Liver (tissue), 3 donors: ENCODE results near the gene NCAM2.
A peak's percentile ranks its signal among the peaks of the same experiment; 100 is the strongest.

Experiments used
- YY1 ChIP-seq: IDR thresholded peaks from 2 replicates; pipeline ENCODE4 v1.6.1; 2016; ENCODE audit warnings: antibody characterized with exemption, mild to moderate bottlenecking
- TF ChIP-seq, protein P1 (sequence below): fragments of 150-350 bp; IDR thresholded peaks from 2 replicates; pipeline ENCODE4 v1.5.1; 2017; ENCODE audit warnings: improper control_type of control experiment, low read depth, low read length; ENCODE audit not compliant: missing input control
- TF ChIP-seq, protein P2 (sequence below): IDR thresholded peaks from 2 replicates; pipeline ENCODE4 v1.6.1; 2016; ENCODE audit warnings: antibody characterized with exemption
- donor health status: healthy.
- donor health status: healthy.

DNA sequence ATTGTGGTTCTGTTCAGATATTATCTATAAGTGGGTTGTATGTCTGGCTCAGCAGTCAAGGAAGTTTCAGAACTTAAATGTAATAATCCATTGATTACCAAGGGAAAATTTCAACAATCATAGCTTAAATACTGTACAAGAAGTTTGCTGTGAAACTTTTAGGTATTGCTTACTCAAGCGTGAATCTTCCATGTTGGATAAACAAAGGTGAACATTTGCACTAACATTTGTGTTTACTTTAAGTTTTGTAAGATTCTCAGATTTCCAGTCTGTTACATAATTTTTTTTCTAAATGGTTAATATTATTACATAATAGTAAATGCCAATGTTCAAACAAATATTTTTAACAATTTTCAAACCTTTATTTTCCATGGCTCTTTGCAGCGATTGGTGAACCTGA, 285.6 kb downstream of the NCAM2 start:
- TF ChIP-seq, protein P1, sequence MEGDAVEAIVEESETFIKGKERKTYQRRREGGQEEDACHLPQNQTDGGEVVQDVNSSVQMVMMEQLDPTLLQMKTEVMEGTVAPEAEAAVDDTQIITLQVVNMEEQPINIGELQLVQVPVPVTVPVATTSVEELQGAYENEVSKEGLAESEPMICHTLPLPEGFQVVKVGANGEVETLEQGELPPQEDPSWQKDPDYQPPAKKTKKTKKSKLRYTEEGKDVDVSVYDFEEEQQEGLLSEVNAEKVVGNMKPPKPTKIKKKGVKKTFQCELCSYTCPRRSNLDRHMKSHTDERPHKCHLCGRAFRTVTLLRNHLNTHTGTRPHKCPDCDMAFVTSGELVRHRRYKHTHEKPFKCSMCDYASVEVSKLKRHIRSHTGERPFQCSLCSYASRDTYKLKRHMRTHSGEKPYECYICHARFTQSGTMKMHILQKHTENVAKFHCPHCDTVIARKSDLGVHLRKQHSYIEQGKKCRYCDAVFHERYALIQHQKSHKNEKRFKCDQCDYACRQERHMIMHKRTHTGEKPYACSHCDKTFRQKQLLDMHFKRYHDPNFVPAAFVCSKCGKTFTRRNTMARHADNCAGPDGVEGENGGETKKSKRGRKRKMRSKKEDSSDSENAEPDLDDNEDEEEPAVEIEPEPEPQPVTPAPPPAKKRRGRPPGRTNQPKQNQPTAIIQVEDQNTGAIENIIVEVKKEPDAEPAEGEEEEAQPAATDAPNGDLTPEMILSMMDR: no peak
- TF ChIP-seq, protein P2, sequence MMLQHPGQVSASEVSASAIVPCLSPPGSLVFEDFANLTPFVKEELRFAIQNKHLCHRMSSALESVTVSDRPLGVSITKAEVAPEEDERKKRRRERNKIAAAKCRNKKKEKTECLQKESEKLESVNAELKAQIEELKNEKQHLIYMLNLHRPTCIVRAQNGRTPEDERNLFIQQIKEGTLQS: no peak
- peak; percentile 56 for TF ChIP-seq YY1
